HCT116 (cell line): Measurements from ENCODE around the gene PRKCA. TPM values are rescaled to one million over a fixed set of nuclear protein-coding genes. Genes with fewer than 3 reads are reported as not detected.
"Not testable (repeated sequence)": the region's sequence is repeated elsewhere in the genome, so short reads cannot be mapped to it uniquely, and the experiment has no call there.

Experiments
- ATAC-seq: fragments of 200-7000 bp; cut with Tn5 transposase; 2 replicates; pipeline ENCODE4 v1.9.1; 2020; ENCODE audit warnings: mild to moderate bottlenecking, moderate library complexity
- BruUV-seq: library from RNA; stranded (reverse); fragments of 400-500 nt; replicated peaks from 2 replicates; lab custom pipeline; 2021; lab: Mats Ljungman, UMichigan
- CTCF ChIA-PET: fragments of 300-600 bp; sonication (Branson Sonifier 250); formaldehyde crosslinking; loops from one replicate; lab custom pipeline; 2021; ENCODE audit warnings: antibody characterized with exemption; lab: Charles Lee
- POLR2A ChIA-PET: fragments of 300-600, 350-600 bp; sonication (Branson Sonifier 250); formaldehyde crosslinking; loops from one replicate; lab custom pipeline; 2021; ENCODE audit warnings: antibody characterized with exemption; lab: Charles Lee
- RAD21 ChIA-PET, 2 experiments: fragments of 300-600 bp; sonication (Branson Sonifier 250); formaldehyde crosslinking; loops; one replicate each; lab custom pipeline; 2023; ENCODE audit warnings: low total read pairs in 2 of 2; ENCODE audit not compliant: uncharacterized antibody in 2 of 2, unreplicated experiment in 2 of 2, low non-redundant PET in 1 of 2; lab: Charles Lee
- DNase-seq: peaks from one replicate; pipeline ENCODE4 v3.0.0-alpha.2; 2010; ENCODE audit warnings: low read depth, low spot score
- H2AFZ ChIP-seq: fragments of 200-600 bp; shearing (Covaris generic), sonication (generic); 2 replicates; pipeline ENCODE4 v1.6.1; 2017; ENCODE audit warnings: low read depth, mixed run types, mixed read lengths, antibody characterized with exemption, low read length; ENCODE audit not compliant: poor library complexity, severe bottlenecking
- H3K27ac ChIP-seq: 2 replicates; pipeline ENCODE4 v1.5.1; 2012; ENCODE audit warnings: low read depth, low read length
- H3K27me3 ChIP-seq: fragments of 200-600 bp; sonication (generic); 2 replicates; pipeline ENCODE4 v1.6.1; 2016; ENCODE audit warnings: mixed run types, low read length, mixed read lengths; ENCODE audit not compliant: insufficient read depth
- H3K36me3 ChIP-seq, 2 experiments: fragments of 200-500 bp in 1 of 2; fragments of 200-600 bp in 1 of 2; sonication (Bioruptor generic) in 1 of 2; sonication (generic) in 1 of 2; 2 replicates each; pipeline versions ENCODE4 v1.5.1 to v1.6.1; 2014 to 2016; ENCODE audit warnings: low read length in 2 of 2, inconsistent platforms in 1 of 2, mixed read lengths in 1 of 2, mixed run types in 1 of 2; ENCODE audit not compliant: insufficient read depth in 2 of 2, control insufficient read depth in 1 of 2
- H3K4me1 ChIP-seq, 2 experiments: fragments of 200-600 bp in 1 of 2; sonication (generic) in 1 of 2; 2 replicates each; pipeline versions ENCODE4 v1.5.1 to v1.6.1; 2012 to 2017; ENCODE audit warnings: low read length in 2 of 2, inconsistent platforms in 1 of 2, mild to moderate bottlenecking in 1 of 2, mixed read lengths in 1 of 2, mixed run types in 1 of 2, moderate library complexity in 1 of 2; ENCODE audit not compliant: insufficient read depth in 2 of 2, control insufficient read depth in 1 of 2
- H3K4me2 ChIP-seq: fragments of 200-600 bp; sonication (generic); 2 replicates; pipeline ENCODE4 v1.6.1; 2017; ENCODE audit warnings: mixed run types, low read length, mixed read lengths
- H3K4me3 ChIP-seq, 2 experiments: fragments of 200-600 bp in 1 of 2; sonication (generic) in 1 of 2; replicated peaks in 1 of 2; 2 replicates each; pipeline ENCODE4 v1.5.1; 2011 to 2016; ENCODE audit warnings: low read length in 2 of 2, control low read depth in 1 of 2, low read depth in 1 of 2, mild to moderate bottlenecking in 1 of 2, mixed read lengths in 1 of 2, mixed run types in 1 of 2
- H3K79me2 ChIP-seq: fragments of 200-600 bp; sonication (generic); 2 replicates; pipeline ENCODE4 v1.6.1; 2017; ENCODE audit warnings: mild to moderate bottlenecking, mixed run types, low read length, moderate library complexity, mixed read lengths; ENCODE audit not compliant: insufficient read depth
- H3K9ac ChIP-seq: fragments of 200-600 bp; sonication (generic); 2 replicates; pipeline ENCODE4 v1.6.1; 2016; ENCODE audit warnings: low read length, mixed read lengths
- H3K9me2 ChIP-seq: fragments of 200-600 bp; sonication (generic), shearing (Covaris generic); 2 replicates; pipeline ENCODE4 v1.6.1; 2017; ENCODE audit warnings: mixed run types, mild to moderate bottlenecking, moderate library complexity; ENCODE audit not compliant: insufficient read depth
- H3K9me3 ChIP-seq, 2 experiments: fragments of 200-500 bp in 1 of 2; fragments of 200-600 bp in 1 of 2; sonication (Bioruptor generic) in 1 of 2; sonication (generic) in 1 of 2; 2 replicates each; pipeline ENCODE4 v1.6.1; 2014 to 2017; ENCODE audit warnings: low read length in 2 of 2, mixed read lengths in 2 of 2, inconsistent platforms in 1 of 2, low read depth in 1 of 2, mild to moderate bottlenecking in 1 of 2, mixed run types in 1 of 2, moderate library complexity in 1 of 2; ENCODE audit not compliant: control insufficient read depth in 1 of 2, insufficient read depth in 1 of 2
- H4K20me1 ChIP-seq: fragments of 200-600 bp; sonication (generic), shearing (Covaris generic); 2 replicates; pipeline ENCODE4 v1.6.1; 2017; ENCODE audit warnings: mixed run types, mild to moderate bottlenecking, moderate library complexity; ENCODE audit not compliant: insufficient read depth
- ATF3 ChIP-seq: IDR thresholded peaks from 2 replicates; pipeline ENCODE4 v1.6.1; 2012
- CEBPB ChIP-seq: IDR thresholded peaks from 2 replicates; pipeline ENCODE4 v1.6.1; 2012; ENCODE audit warnings: low read depth
- CTCF ChIP-seq, 3 experiments: fragments of 200-600 bp in 1 of 3; sonication (generic) in 1 of 3; IDR thresholded peaks in 2 of 3; conservative IDR thresholded peaks in 1 of 3; 2 replicates each; pipeline ENCODE4 v1.5.1; 2012 to 2017; ENCODE audit warnings: low read depth in 2 of 3, low read length in 2 of 3, antibody characterized with exemption in 1 of 3, borderline replicate concordance in 1 of 3, control low read depth in 1 of 3, mild to moderate bottlenecking in 1 of 3, mixed read lengths in 1 of 3, mixed run types in 1 of 3, moderate library complexity in 1 of 3; ENCODE audit not compliant: insufficient read depth in 1 of 3
- EZH2 ChIP-seq: fragments of 200-600 bp; sonication (generic); IDR thresholded peaks from 2 replicates; pipeline ENCODE4 v1.6.1; 2017; ENCODE audit warnings: antibody characterized with exemption, mixed run types
- EZH2phosphoT487 ChIP-seq: fragments of 200-600 bp; IDR thresholded peaks from 2 replicates; pipeline ENCODE4 v1.6.1; 2018; ENCODE audit warnings: antibody characterized with exemption, borderline replicate concordance
- MAX ChIP-seq: IDR thresholded peaks from 2 replicates; pipeline ENCODE4 v1.6.1; 2012
- POLR2A ChIP-seq: IDR thresholded peaks from 2 replicates; pipeline ENCODE4 v1.7.0; 2011; ENCODE audit warnings: borderline replicate concordance; ENCODE audit not compliant: insufficient read depth, insufficient read length; ENCODE audit errors: extremely low read depth
- RAD21 ChIP-seq: IDR thresholded peaks from 2 replicates; pipeline ENCODE4 v1.6.1; 2012; ENCODE audit warnings: low read depth, mild to moderate bottlenecking
- REST ChIP-seq: IDR thresholded peaks from 2 replicates; pipeline ENCODE4 v1.6.1; 2012; ENCODE audit warnings: low read depth
- SIN3A ChIP-seq: IDR thresholded peaks from 2 replicates; pipeline ENCODE4 v1.6.1; 2012; ENCODE audit warnings: low read depth
- SP1 ChIP-seq: IDR thresholded peaks from 2 replicates; pipeline ENCODE4 v1.6.1; 2012; ENCODE audit warnings: low read depth
- TCF7L2 ChIP-seq: IDR thresholded peaks from 2 replicates; pipeline ENCODE4 v1.7.0; 2011; ENCODE audit warnings: borderline replicate concordance, inconsistent platforms; ENCODE audit not compliant: insufficient read depth, insufficient read length; ENCODE audit errors: extremely low read depth
- ZNF274 ChIP-seq: fragments of 200-500 bp; sonication (Bioruptor generic); IDR thresholded peaks from 2 replicates; pipeline ENCODE4 v1.6.1; 2014; ENCODE audit warnings: mild to moderate bottlenecking, low read depth, low read length, inconsistent platforms
- intact Hi-C: fragments of 100-400 bp; cut with micrococcal nuclease; formaldehyde crosslinking; loops from 2 replicates; pipeline ENCODE4 v1.10.0; 2022
- total RNA-seq: library from RNA; stranded (reverse); gene quantifications from one replicate; pipeline ENCODE4 v1.2.1, GENCODE V29; 2021; ENCODE audit not compliant: unreplicated experiment

PRKCA gene
- total RNA-seq, 1 experiment from 2014 or later: 18.8 TPM

- Histone ChIP-seq H3K9me3 (no peaks in the 10 kb centered on the region; a peak in 1 of 4 replicates), H3K4me3 (no peak overlapping the region), H3K36me3 (no peaks in the 10 kb centered on the region), H3K27me3 (no peaks in the 10 kb centered on the region), H3K79me2 (no peaks in the 10 kb centered on the region), H3K4me2 (no peak overlapping the region), H3K27ac (no peak overlapping the region), H4K20me1 (no peaks in the 10 kb centered on the region), H3K9me2 (no peaks in the 10 kb centered on the region), H3K9ac (no peak overlapping the region), H2AFZ (no peak overlapping the region), H3K4me1 (peaks cover 0 to under 1% of the 10 kb centered on the region in 2 experiments; a peak in 1 of 4 replicates)
- intact Hi-C loops: no loop called here
- ChIA-PET POLR2A (interaction anchor here (0.9 kb wide), 1 partner anchor 10 kb away, joined by 3 read pairs; no protein-coding TSS in a partner anchor), CTCF (no interaction called here), RAD21 (no interaction called here)
- no TSS peak for BruUV-seq
- no peak for ATAC-seq
- no peak for DNase-seq
- no peak for TF ChIP-seq EZH2phosphoT487
- no peak for TF ChIP-seq CEBPB
- no peak for TF ChIP-seq ATF3
- no peak for TF ChIP-seq SIN3A
- no peak for TF ChIP-seq CTCF (IDR thresholded peaks at IDR 0.05 in 2 of 3, conservative IDR thresholded peaks at IDR 0.05 in 1 of 3; ENCODE audit: borderline replicate concordance in 1 of 3, insufficient read depth in 1 of 3, low read depth in 2 of 3, low read length in 2 of 3)
- no peak for TF ChIP-seq RAD21
- no peak for TF ChIP-seq ZNF274
- TF ChIP-seq POLR2A: no peak
- TF ChIP-seq TCF7L2: no peak
- TF ChIP-seq SP1: no peak
- TF ChIP-seq EZH2: no peak
- no peak for TF ChIP-seq MAX
- TF ChIP-seq REST: no peak
Measured at GRCh38 chr17:66359351-66359750, 56.9 kb downstream of the PRKCA start.

GRCh38 chr17:66360961-66361565 lies 58.6 kb downstream of the PRKCA start:
- H3K9me3 ChIP-seq, H3K4me1 ChIP-seq, H3K4me2 ChIP-seq, H3K4me3 ChIP-seq, POLR2A ChIA-PET, H4K20me1 ChIP-seq, H3K27ac ChIP-seq, H3K36me3 ChIP-seq, CTCF ChIA-PET, H3K9me2 ChIP-seq, H2AFZ ChIP-seq, BruUV-seq, ATAC-seq, H3K79me2 ChIP-seq, H3K27me3 ChIP-seq, H3K9ac ChIP-seq, DNase-seq: not testable (repeated sequence)
- intact Hi-C loops: loop anchor here (1.0 kb wide), 1 partner anchor 58 kb away; no protein-coding TSS in a partner anchor
- RAD21 ChIA-PET: interaction anchor here in 1 of 2 experiments (0.6 kb wide), 1 partner anchor 43 kb away, joined by 5 read pairs; no protein-coding TSS in a partner anchor
